GM19328 (cell line): ENCODE results near the gene NDRG2.

ENCODE experiments used
- ATAC-seq: cut with Tn5 transposase; IDR thresholded peaks from one replicate; pipeline ENCODE4 v1.9.1; 2021; ENCODE audit warnings: mild to moderate bottlenecking, moderate library complexity; ENCODE audit not compliant: unreplicated experiment

Gene NDRG2

DNA sequence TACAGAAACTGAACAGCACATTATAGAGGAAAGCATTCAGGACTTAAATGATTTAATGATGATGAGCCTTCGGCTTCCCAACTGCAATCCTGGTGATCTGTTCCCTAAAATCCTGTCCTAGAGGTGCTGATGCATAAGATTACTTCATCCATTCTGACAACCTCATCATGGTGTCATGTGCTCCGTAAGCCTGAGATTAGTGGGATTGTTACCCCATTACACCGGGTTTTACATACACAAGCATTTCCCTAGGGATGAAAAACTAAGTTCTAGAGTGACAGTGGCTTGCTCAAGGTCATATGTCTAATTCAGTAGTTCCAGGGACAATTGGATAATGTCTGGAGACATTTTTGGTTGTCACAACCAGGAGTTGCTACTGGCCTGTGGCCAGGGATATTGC lies 12.3 kb upstream of the NDRG2 start:
- no peak for ATAC-seq

- ATAC-seq = no peak
Measured at GRCh38 chr14:21036751-21037150, 11.9 kb upstream of the NDRG2 start.

- ATAC-seq = no peak
Measured at GRCh38 chr14:21034707-21035106, 9.8 kb upstream of the NDRG2 start, which contains the start of gene RNASE13. RNASE13 (minus strand) TSS chr14:21034807; CDS start chr14:21034288, 519 bp downstream.

DNA sequence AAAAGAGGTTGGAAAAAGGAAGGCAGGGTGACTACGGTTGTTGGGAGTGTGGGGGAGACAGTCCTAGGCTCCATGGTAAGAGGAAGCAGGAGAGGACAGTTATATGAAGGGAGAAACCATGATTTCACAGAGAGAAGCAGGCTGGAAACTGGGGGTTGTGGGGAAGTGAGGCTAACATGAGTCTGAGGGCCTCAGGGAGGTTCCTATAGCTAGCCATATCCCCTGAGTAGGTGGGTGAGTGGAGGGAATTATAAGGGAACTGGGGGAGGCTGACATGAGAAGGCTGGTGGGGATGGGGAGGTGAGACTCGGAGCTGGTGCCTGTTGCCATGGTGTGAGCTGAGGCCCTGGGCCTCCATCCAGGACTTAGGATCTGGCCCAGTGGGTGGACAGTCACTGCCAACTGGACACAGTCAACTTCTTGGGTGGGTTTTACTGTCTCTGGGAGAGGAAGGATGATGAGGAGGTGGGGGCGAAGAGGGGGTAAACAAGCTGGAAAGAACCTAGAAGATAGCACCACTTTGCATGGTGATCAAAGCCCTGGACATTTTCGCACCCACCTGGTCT lies 8.4 kb upstream of the NDRG2 start:
- ATAC-seq = no peak

GRCh38 chr14:21032326-21033132 lies 7.7 kb upstream of the NDRG2 start:
- no peak for ATAC-seq

DNA sequence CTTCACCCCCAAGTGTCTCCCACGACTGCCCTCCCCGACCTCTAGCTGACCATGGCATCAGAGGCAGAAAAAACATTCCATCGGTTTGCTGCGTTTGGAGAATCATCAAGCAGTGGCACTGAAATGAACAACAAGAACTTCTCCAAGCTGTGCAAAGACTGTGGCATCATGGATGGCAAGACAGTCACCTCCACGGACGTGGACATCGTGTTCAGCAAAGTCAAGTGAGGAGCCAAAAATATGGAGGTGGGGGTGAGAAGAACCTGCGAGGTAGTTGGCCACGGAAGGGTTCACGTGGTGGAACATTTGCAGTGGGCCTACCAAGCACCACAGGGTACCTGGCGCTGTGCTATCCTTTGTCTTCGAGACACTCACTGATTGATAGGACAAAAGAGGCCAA lies 5.7 kb upstream of the NDRG2 start:
- no peak for ATAC-seq

DNA sequence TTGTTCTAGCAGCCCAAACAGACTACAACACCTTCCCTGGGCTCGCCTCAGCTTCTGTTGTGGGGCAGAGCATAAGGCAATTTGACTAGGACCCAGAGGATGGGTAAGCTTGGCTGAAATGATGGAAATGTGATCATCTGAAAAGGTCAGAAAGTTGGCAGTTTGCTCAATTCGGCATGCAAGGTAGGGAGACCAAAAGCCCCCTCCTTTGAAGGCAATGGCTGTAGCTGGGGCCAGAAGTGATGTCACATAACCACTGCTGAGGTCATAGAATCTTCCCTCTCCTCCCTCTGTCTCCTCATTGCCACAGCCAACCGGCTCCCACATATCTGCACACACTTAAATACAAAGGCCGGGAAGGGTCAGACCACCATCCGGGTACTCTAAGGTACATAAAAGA lies 5.1 kb upstream of the NDRG2 start, which contains the start of gene TPPP2:
Gene TPPP2, plus strand, starts transcription at position 301 of the 400 bp plus-strand sequence. CDS start 365 bp downstream, outside the sequence.
- no peak for ATAC-seq

- ATAC-seq = no peak
Measured at GRCh38 chr14:21026988-21027315, 2.1 kb upstream of the NDRG2 start.

GRCh38 chr14:21026274-21026987 lies 1.6 kb upstream of the NDRG2 start:
- ATAC-seq = no peak

DNA sequence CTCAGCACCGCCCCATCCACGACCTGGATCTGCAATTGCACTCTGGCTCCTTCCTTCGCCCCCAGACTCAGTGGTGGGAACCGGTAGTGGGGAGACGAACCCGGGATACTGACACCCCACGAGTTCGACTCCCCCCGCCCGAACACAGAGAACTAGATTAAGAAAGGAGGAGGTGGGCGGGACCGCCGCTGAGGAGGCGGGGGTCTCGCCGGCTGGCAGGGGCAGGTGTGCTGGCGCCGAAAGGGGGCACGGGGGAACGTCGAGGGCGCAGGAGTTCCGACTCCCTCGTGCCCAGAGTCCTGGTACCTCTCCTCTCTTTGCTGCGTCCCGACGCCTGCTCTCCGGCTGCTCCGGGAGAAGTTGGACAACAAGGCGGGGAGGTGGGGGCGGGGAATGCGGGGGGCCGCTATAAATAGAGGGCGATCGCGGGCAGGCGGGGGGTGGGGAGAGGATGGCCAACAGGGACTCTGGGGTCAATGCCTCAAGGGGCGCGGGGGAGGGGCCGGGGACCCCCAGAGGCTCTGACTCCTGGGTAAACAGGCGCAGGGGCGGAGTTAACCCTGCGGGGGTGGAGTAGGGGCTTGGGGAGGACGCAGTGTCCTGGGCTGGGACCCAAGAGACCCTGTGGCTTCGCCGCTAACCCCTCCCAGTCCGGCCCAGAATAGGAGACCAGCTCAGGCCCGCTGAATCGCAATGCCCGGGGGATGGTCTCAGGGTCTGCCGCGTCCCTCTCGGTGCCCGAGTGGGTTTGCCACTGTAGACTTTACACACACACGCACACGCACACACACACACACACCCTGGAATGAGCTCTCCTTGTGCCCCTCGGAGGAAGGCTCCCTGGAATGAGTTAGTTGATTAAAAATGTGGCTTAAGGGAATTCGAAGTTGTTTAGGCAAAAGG lies 761 bp upstream of the NDRG2 start:
- no peak for ATAC-seq

- ATAC-seq = no peak
Measured at GRCh38 chr14:21023817-21024584, 860 bp downstream of the NDRG2 start.

- no peak for ATAC-seq
Measured at GRCh38 chr14:21023174-21023573, 1.7 kb downstream of the NDRG2 start.

- no peak for ATAC-seq
Measured at GRCh38 chr14:21022686-21023085, 2.2 kb downstream of the NDRG2 start.

DNA sequence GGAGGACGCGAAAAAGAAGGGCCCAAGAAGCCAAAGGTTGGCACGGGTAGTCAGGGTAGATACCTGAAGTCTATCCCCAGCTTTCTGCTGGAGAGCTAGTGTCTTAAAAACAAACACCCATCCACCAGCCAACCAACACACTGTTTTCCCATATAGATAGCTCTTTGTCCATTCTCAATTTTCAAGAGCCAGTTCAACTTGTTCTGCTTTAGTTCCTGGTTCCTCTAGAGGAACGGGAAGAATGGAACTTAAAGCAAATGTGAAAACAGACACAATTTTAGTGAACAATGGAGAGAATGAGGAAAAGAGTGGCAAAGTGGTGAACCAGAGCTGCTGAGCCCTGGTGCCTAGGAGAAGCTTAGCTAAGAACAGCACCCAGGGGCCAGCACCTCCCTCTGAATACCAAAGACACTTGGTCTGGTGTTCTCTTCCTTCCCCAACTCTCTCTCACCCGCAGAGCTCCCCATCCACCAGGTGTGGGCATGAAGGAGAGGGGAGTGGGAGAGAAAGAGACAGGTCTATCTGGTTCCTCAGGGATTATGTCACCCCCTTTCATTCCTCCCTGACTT lies 3.8 kb downstream of the NDRG2 start:
- ATAC-seq = no peak

GRCh38 chr14:21019366-21019765 lies 5.5 kb downstream of the NDRG2 start:
- ATAC-seq = no peak

DNA sequence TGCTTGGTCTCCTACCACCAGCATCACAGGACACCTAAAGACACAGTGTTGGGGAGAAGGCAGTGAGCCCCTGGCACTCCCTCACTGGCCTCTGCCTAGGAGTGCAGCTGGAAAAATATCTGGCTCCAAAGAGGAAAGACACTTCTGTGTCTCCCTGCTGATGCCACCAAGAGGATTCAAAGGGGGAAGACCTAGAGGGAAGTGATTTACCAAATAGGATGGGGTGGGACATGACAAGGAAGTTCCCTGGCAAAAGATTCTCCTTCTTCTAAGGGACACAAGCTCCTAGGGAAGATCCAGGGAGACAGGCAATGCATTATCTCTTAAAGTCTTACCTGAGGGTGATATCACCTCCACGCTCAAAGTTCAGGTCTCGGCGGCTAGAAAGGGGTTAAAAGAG lies 6.1 kb downstream of the NDRG2 start:
- no peak for ATAC-seq

GRCh38 chr14:21018286-21018685 lies 6.6 kb downstream of the NDRG2 start:
- no peak for ATAC-seq

DNA sequence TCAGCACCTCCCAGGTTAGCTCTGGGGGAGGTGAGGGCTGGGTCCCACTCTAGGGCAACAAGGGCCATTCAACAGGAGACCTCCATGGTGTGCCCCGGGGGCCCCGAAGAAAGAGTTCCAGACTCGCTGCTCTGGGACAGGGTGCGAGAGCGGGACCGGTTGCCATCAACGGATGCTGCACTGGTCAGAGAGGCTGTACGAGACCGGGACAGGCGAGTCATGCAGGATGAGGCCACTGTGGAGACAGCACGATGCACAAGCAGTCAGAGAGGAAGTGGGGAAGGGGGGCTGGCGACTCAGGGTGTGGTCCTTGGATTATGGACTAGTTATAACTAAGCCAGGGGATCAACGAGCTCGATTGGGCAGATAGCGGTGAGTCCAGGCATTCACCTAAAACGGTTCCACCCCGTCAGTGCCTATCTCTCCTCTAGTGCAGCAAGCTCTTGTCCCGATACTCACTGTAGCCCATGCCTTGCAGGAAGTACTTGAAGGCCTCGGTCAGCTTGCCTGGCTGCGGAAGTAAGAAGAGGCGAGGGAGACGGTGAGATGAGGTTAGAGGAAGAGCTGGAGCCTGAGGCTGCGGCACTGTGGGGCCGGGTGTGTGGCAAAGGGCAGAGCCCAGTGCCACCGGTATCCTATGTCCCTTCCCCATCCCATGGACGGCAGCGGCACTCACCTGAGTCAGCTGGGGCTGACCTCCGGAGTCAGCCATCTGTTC lies 7.2 kb downstream of the NDRG2 start:
- ATAC-seq = no peak
